ENCODE data around the gene TTLL6. TPM values are rescaled to one million over a fixed set of nuclear protein-coding genes. Genes with fewer than 3 reads are reported as not detected.

The TTLL6 gene
- total and polyA plus RNA-seq, 9 of the 15 experiments (the other 6 are each of a cell fraction or from before 2014, with no cell fraction given): 0.05 TPM; not detected in 8

GRCh38 chr17:48790607-48791127 lies 26.4 kb downstream of the TTLL6 start:
- peak overlapping the region; percentile 35 for H2AFZ ChIP-seq (ENCODE audit: low read depth, low read length)

GRCh38 chr17:48787828-48788227 lies 29.2 kb downstream of the TTLL6 start:
- Histone ChIP-seq H3K9ac (ENCODE audit: insufficient read depth in 1 of 2, low read depth in 2 of 2, low read length in 2 of 2) (no peak overlapping the region), H4K20me1 (replicated peaks; ENCODE audit: control insufficient read depth, insufficient read depth, low read length) (peaks cover 4% of the 10 kb centered on the region), H3K27me3 (ENCODE audit: control insufficient read depth in 2 of 2, insufficient read depth in 2 of 2, low read length in 2 of 2) (peaks cover 48 to 75% of the 10 kb centered on the region in 2 experiments), H3K79me2 (ENCODE audit: control insufficient read depth, insufficient read depth, low read length) (no peaks in the 10 kb centered on the region), H3K4me3 (no peak overlapping the region), H3K36me3 (ENCODE audit: control insufficient read depth, insufficient read depth, low read length) (no peaks in the 10 kb centered on the region), H3K4me1 (replicated peaks in 1 of 2; ENCODE audit: control insufficient read depth in 2 of 2, insufficient read depth in 2 of 2, low read length in 2 of 2) (peaks cover 0 to 3% of the 10 kb centered on the region in 2 experiments; a peak in 2 of 5 replicates), H2AFZ (ENCODE audit: low read depth, low read length) (no peak overlapping the region), H3K4me2 (ENCODE audit: insufficient read depth, low read length) (no peak overlapping the region), H3K9me1 (ENCODE audit: control insufficient read depth, insufficient read depth, low read length) (no peaks in the 10 kb centered on the region), H3K9me3 (replicated peaks; ENCODE audit: control insufficient read depth, insufficient read depth, low read depth, low read length) (no peaks in the 10 kb centered on the region), H3K27ac (ENCODE audit: extremely low read depth, low read depth, low read length) (no peak overlapping the region)
- DNase-seq (ENCODE audit: extremely low read depth in 1 of 4, low spot score in 3 of 4) (peak in 1 of 4 experiments; percentile 2), ATAC-seq (no peak), FAIRE-seq (no peak)
- WGBS (ENCODE audit: insufficient coverage, low coverage, missing lambda C conversion rate): 0% methylated on average over 7 of the region's 7 CpGs
- intact Hi-C loops (cut with micrococcal nuclease) (no loop called here), in situ Hi-C loops (cut with MboI) (loop anchor here (5.0 kb wide), 1 partner anchor 106 kb away; no protein-coding TSS in a partner anchor)
- POLR2A ChIA-PET: interaction anchor here (0.7 to 1.2 kb wide), 2 partner anchors 10 to 84 kb away, joined by 3 to 4 read pairs; no protein-coding TSS in a partner anchor
- no TSS peak for BruUV-seq (replicated peaks)
- CTCF ChIA-PET (ENCODE audit: low intra/inter-chr PET ratio): no interaction called here
- TF ChIP-seq BDP1 (IDR thresholded peaks at IDR 0.05; ENCODE audit: insufficient read depth, insufficient read length): no peak
- no peak for TF ChIP-seq ZFPM2 (CRISPR knock-in tag; IDR thresholded peaks at IDR 0.05)
- TF ChIP-seq ZNF717 (CRISPR knock-in tag; IDR thresholded peaks at IDR 0.05): no peak
- TF ChIP-seq CC2D1A (IDR thresholded peaks at IDR 0.05): no peak
- TF ChIP-seq TAF9B (IDR thresholded peaks at IDR 0.05; ENCODE audit: partially characterized antibody): no peak
- no peak for TF ChIP-seq ARID3B (CRISPR knock-in tag; IDR thresholded peaks at IDR 0.05; ENCODE audit: borderline replicate concordance)
- no peak for TF ChIP-seq MEIS2 (IDR thresholded peaks at IDR 0.05; ENCODE audit: partially characterized antibody)
- no peak for TF ChIP-seq ZNF239 (CRISPR knock-in tag; IDR thresholded peaks at IDR 0.05)
- no peak for TF ChIP-seq MAZ (CRISPR knock-in tag; conservative IDR thresholded peaks at IDR 0.05 in 1 of 2, IDR thresholded peaks at IDR 0.05 in 1 of 2)
- TF ChIP-seq MTA1 (IDR thresholded peaks at IDR 0.05; ENCODE audit: borderline replicate concordance): no peak
- TF ChIP-seq THAP7 (CRISPR knock-in tag; IDR thresholded peaks at IDR 0.05): no peak
- TF ChIP-seq EP300 (IDR thresholded peaks at IDR 0.05; ENCODE audit: low read length): no peak
- TF ChIP-seq ZBED1 (IDR thresholded peaks at IDR 0.05): no peak

More at GRCh38 chr17:48790607-48791127, 26.4 kb downstream of the TTLL6 start:
- no peaks in the 10 kb centered on the region for H3K9me1 ChIP-seq (ENCODE audit: control insufficient read depth, insufficient read depth, low read length)
- DNase-seq (ENCODE audit: extremely low read depth in 1 of 4, low spot score in 3 of 4) (peak in 1 of 4 experiments; percentile 7), ATAC-seq (peak; percentile 71), FAIRE-seq (no peak)
- H4K20me1 ChIP-seq (replicated peaks; ENCODE audit: control insufficient read depth, insufficient read depth, low read length): peaks cover 4% of the 10 kb centered on the region
- intact Hi-C loops (cut with micrococcal nuclease) (loop anchor here (1.0 kb wide), 2 partner anchors 66 to 112 kb away; no protein-coding TSS in a partner anchor), in situ Hi-C loops (cut with MboI) (no loop called here)
- H3K4me2 ChIP-seq (ENCODE audit: insufficient read depth, low read length): no peak overlapping the region; the same call in 1 of the 2 replicates
- H3K27me3 ChIP-seq (ENCODE audit: control insufficient read depth in 2 of 2, insufficient read depth in 2 of 2, low read length in 2 of 2): peaks cover 56 to 85% of the 10 kb centered on the region in 2 experiments
- peaks cover 0 to 3% of the 10 kb centered on the region in 2 experiments; a peak in 2 of 5 replicates for H3K4me1 ChIP-seq (replicated peaks in 1 of 2; ENCODE audit: control insufficient read depth in 2 of 2, insufficient read depth in 2 of 2, low read length in 2 of 2)
- WGBS (ENCODE audit: insufficient coverage, low coverage, missing lambda C conversion rate): 7% methylated on average over 9 of the region's 9 CpGs
- no peak overlapping the region for H3K4me3 ChIP-seq
- TF ChIP-seq BRCA1 (IDR thresholded peaks at IDR 0.05): no peak
- no peak for TF ChIP-seq BRCA1 (CRISPR knock-in tag; IDR thresholded peaks at IDR 0.05)
- no peak for TF ChIP-seq U2AF2 (optimal IDR thresholded peaks at IDR 0.05; ENCODE audit: low read depth, low read length)
- no peak for TF ChIP-seq RB1 (IDR thresholded peaks at IDR 0.05; ENCODE audit: low read depth)
- no peak for TF ChIP-seq MEF2A (IDR thresholded peaks at IDR 0.05; ENCODE audit: control insufficient read depth, low read depth, low read length)
- no peak overlapping the region for H3K27ac ChIP-seq (ENCODE audit: extremely low read depth, low read depth, low read length)
- ChIA-PET POLR2A (interaction anchor here (0.6 to 1.3 kb wide), 9 partner anchors 11 to 119 kb away, joined by 3 to 5 read pairs (median 4); no protein-coding TSS in a partner anchor), CTCF (ENCODE audit: low intra/inter-chr PET ratio) (interaction anchor here (1.2 to 4.3 kb wide), 4 partner anchors 66 to 455 kb away, joined by 4 to 31 read pairs (median 8); no protein-coding TSS in a partner anchor)
- H3K9me3 ChIP-seq (replicated peaks; ENCODE audit: control insufficient read depth, insufficient read depth, low read depth, low read length): no peaks in the 10 kb centered on the region
- H3K9ac ChIP-seq (ENCODE audit: insufficient read depth in 1 of 2, low read depth in 2 of 2, low read length in 2 of 2): no peak overlapping the region
- H3K36me3 ChIP-seq (ENCODE audit: control insufficient read depth, insufficient read depth, low read length): no peaks in the 10 kb centered on the region
- no TSS peak for BruUV-seq (replicated peaks)
- H3K79me2 ChIP-seq (ENCODE audit: control insufficient read depth, insufficient read depth, low read length): no peaks in the 10 kb centered on the region
